Measurements from ENCODE around the gene MVB12B. TPM values are rescaled to one million over a fixed set of nuclear protein-coding genes. Genes with fewer than 3 reads are reported as not detected.

The MVB12B gene
- total RNA-seq, 2 donors from 2014 or later, result 1.1 to 13.3 TPM

GRCh38 chr9:126478216-126478981 lies 151.8 kb downstream of the MVB12B start:
- H3K36me3 Mint-ChIP-seq, result no peaks in the 10 kb centered on the region
- no peaks in the 10 kb centered on the region for H3K9me3 Mint-ChIP-seq
- no peak overlapping the region for H3K27ac Mint-ChIP-seq
- DNase-seq (ENCODE audit: low spot score) (no peak), ATAC-seq (no peak)
- H3K4me3 Mint-ChIP-seq, result no peak overlapping the region
- H3K4me1 Mint-ChIP-seq (ENCODE audit: low read depth in 2 of 2), result peaks cover 12 to 28% of the 10 kb centered on the region in 2 donors
- peaks cover 0 to 26% of the 10 kb centered on the region in 2 donors for H3K27me3 Mint-ChIP-seq

- peaks cover 0 to 25% of the 10 kb centered on the region in 2 donors for H3K27me3 Mint-ChIP-seq
- no peaks in the 10 kb centered on the region for H3K36me3 Mint-ChIP-seq
- peaks cover 11 to 28% of the 10 kb centered on the region in 2 donors for H3K4me1 Mint-ChIP-seq (ENCODE audit: low read depth in 2 of 2)
- no peak for DNase-seq (ENCODE audit: low spot score)
- no peak for ATAC-seq
- H3K4me3 Mint-ChIP-seq, result no peak overlapping the region
- H3K27ac Mint-ChIP-seq, result no peak overlapping the region
- H3K9me3 Mint-ChIP-seq, result no peaks in the 10 kb centered on the region
These were observed 152.9 kb downstream of the MVB12B start for GRCh38 chr9:126479515-126479914.

- no peaks in the 10 kb centered on the region for H3K36me3 Mint-ChIP-seq
- peaks cover 0 to 22% of the 10 kb centered on the region in 2 donors for H3K27me3 Mint-ChIP-seq
- no peak for DNase-seq (ENCODE audit: low spot score)
- no peak overlapping the region for H3K4me3 Mint-ChIP-seq
- no peaks in the 10 kb centered on the region for H3K9me3 Mint-ChIP-seq
- H3K27ac Mint-ChIP-seq, result no peak overlapping the region
- ATAC-seq, result no peak
- H3K4me1 Mint-ChIP-seq (ENCODE audit: low read depth in 2 of 2), result peaks cover 6 to 22% of the 10 kb centered on the region in 2 donors
These were observed 154.2 kb downstream of the MVB12B start for GRCh38 chr9:126480813-126481212.

- ATAC-seq (no peak), DNase-seq (ENCODE audit: low spot score) (no peak)
- H3K27ac Mint-ChIP-seq, result no peak overlapping the region
- H3K4me1 Mint-ChIP-seq (ENCODE audit: low read depth in 2 of 2), result peaks cover 6 to 18% of the 10 kb centered on the region in 2 donors
- H3K36me3 Mint-ChIP-seq, result no peaks in the 10 kb centered on the region
- peaks cover 0 to 19% of the 10 kb centered on the region in 2 donors for H3K27me3 Mint-ChIP-seq
- no peaks in the 10 kb centered on the region for H3K9me3 Mint-ChIP-seq
- H3K4me3 Mint-ChIP-seq, result no peak overlapping the region
These were observed 155.2 kb downstream of the MVB12B start for GRCh38 chr9:126481862-126482261.

- DNase-seq (ENCODE audit: low spot score), result no peak
- Mint-ChIP-seq H3K9me3 (no peaks in the 10 kb centered on the region), H3K4me3 (no peak overlapping the region), H3K27ac (no peak overlapping the region), H3K4me1 (ENCODE audit: low read depth in 2 of 2) (peaks cover 6 to 18% of the 10 kb centered on the region in 2 donors), H3K27me3 (peaks cover 0 to 19% of the 10 kb centered on the region in 2 donors), H3K36me3 (no peaks in the 10 kb centered on the region)
- ATAC-seq, result no peak
These were observed 155.9 kb downstream of the MVB12B start for GRCh38 chr9:126482361-126483044.

GRCh38 chr9:126483468-126484073 lies 156.9 kb downstream of the MVB12B start:
- DNase-seq (ENCODE audit: low spot score) (no peak), ATAC-seq (no peak)
- no peaks in the 10 kb centered on the region for H3K36me3 Mint-ChIP-seq
- H3K27me3 Mint-ChIP-seq, result peaks cover 0 to 19% of the 10 kb centered on the region in 2 donors
- H3K9me3 Mint-ChIP-seq, result no peaks in the 10 kb centered on the region
- peaks cover 6 to 18% of the 10 kb centered on the region in 2 donors for H3K4me1 Mint-ChIP-seq (ENCODE audit: low read depth in 2 of 2)
- H3K4me3 Mint-ChIP-seq, result no peak overlapping the region
- H3K27ac Mint-ChIP-seq, result no peak overlapping the region

GRCh38 chr9:126485662-126486061 lies 159.0 kb downstream of the MVB12B start:
- ATAC-seq (no peak), DNase-seq (ENCODE audit: low spot score) (no peak)
- Mint-ChIP-seq H3K4me1 (ENCODE audit: low read depth in 2 of 2) (peaks cover 10 to 15% of the 10 kb centered on the region in 2 donors), H3K36me3 (no peaks in the 10 kb centered on the region), H3K4me3 (no peak overlapping the region), H3K27me3 (peaks cover 0 to 11% of the 10 kb centered on the region in 2 donors), H3K9me3 (no peaks in the 10 kb centered on the region), H3K27ac (no peak overlapping the region)

GRCh38 chr9:126486276-126486675 lies 159.6 kb downstream of the MVB12B start:
- peaks cover 10 to 16% of the 10 kb centered on the region in 2 donors for H3K4me1 Mint-ChIP-seq (ENCODE audit: low read depth in 2 of 2)
- H3K27ac Mint-ChIP-seq, result no peak overlapping the region
- H3K4me3 Mint-ChIP-seq, result no peak overlapping the region
- ATAC-seq, result no peak
- no peaks in the 10 kb centered on the region for H3K9me3 Mint-ChIP-seq
- peaks cover 0 to 7% of the 10 kb centered on the region in 2 donors for H3K27me3 Mint-ChIP-seq
- no peaks in the 10 kb centered on the region for H3K36me3 Mint-ChIP-seq
- DNase-seq (ENCODE audit: low spot score), result no peak

- H3K4me1 Mint-ChIP-seq (ENCODE audit: low read depth in 2 of 2), result peaks cover 10 to 16% of the 10 kb centered on the region in 2 donors
- peaks cover 0 to 5% of the 10 kb centered on the region in 2 donors for H3K27me3 Mint-ChIP-seq
- no peak overlapping the region for H3K4me3 Mint-ChIP-seq
- no peaks in the 10 kb centered on the region for H3K9me3 Mint-ChIP-seq
- ATAC-seq (no peak), DNase-seq (ENCODE audit: low spot score) (no peak)
- H3K36me3 Mint-ChIP-seq, result no peaks in the 10 kb centered on the region
- H3K27ac Mint-ChIP-seq, result no peak overlapping the region
These were observed 161.2 kb downstream of the MVB12B start for GRCh38 chr9:126487856-126488255.

- no peak overlapping the region for H3K27ac Mint-ChIP-seq
- H3K4me3 Mint-ChIP-seq, result no peak overlapping the region
- DNase-seq (ENCODE audit: low spot score), result no peak
- no peaks in the 10 kb centered on the region for H3K36me3 Mint-ChIP-seq
- no peak for ATAC-seq
- no peaks in the 10 kb centered on the region for H3K9me3 Mint-ChIP-seq
- peaks cover 9 to 16% of the 10 kb centered on the region in 2 donors for H3K4me1 Mint-ChIP-seq (ENCODE audit: low read depth in 2 of 2)
- peaks cover 0 to 5% of the 10 kb centered on the region in 2 donors for H3K27me3 Mint-ChIP-seq
These were observed 161.7 kb downstream of the MVB12B start for GRCh38 chr9:126488310-126488709.

- peak; percentile 15 to 43 for ATAC-seq
- H3K36me3 Mint-ChIP-seq, result no peaks in the 10 kb centered on the region
- no peak for DNase-seq (ENCODE audit: low spot score)
These were observed 162.3 kb downstream of the MVB12B start for GRCh38 chr9:126488881-126489404.

GRCh38 chr9:126489581-126490213 lies 163.1 kb downstream of the MVB12B start:
- Mint-ChIP-seq H3K27me3 (peaks cover 0 to 2% of the 10 kb centered on the region in 2 donors), H3K9me3 (no peaks in the 10 kb centered on the region), H3K4me1 (ENCODE audit: low read depth in 2 of 2) (peaks cover 0 to 10% of the 10 kb centered on the region in 2 donors), H3K27ac (no peak overlapping the region), H3K36me3 (no peaks in the 10 kb centered on the region), H3K4me3 (no peak overlapping the region)
- no peak for DNase-seq (ENCODE audit: low spot score)
- ATAC-seq, result no peak

More at GRCh38 chr9:126488881-126489404, 162.3 kb downstream of the MVB12B start:
- Mint-ChIP-seq H3K27ac (no peak overlapping the region), H3K27me3 (peaks cover 0 to 2% of the 10 kb centered on the region in 2 donors), H3K4me1 (ENCODE audit: low read depth in 2 of 2) (peaks cover 3 to 11% of the 10 kb centered on the region in 2 donors), H3K9me3 (no peaks in the 10 kb centered on the region), H3K4me3 (no peak overlapping the region)

GRCh38 chr9:126490214-126490631 lies 163.6 kb downstream of the MVB12B start:
- Mint-ChIP-seq H3K4me3 (no peak overlapping the region), H3K4me1 (ENCODE audit: low read depth in 2 of 2) (peaks cover 0 to 10% of the 10 kb centered on the region in 2 donors), H3K9me3 (no peaks in the 10 kb centered on the region), H3K27ac (no peak overlapping the region), H3K27me3 (peaks cover 0 to 2% of the 10 kb centered on the region in 2 donors), H3K36me3 (no peaks in the 10 kb centered on the region)
- ATAC-seq (peak in 1 of 2 donors; percentile 59), DNase-seq (ENCODE audit: low spot score) (no peak)

All from natural killer cell treated with Interleukin-12 subunit alpha and Interleukin-12 subunit beta and Interleukin-15 and Interleukin-18, amount 100 ng/mL, for 72 hours (primary cell).